ENCODE measurements around the gene MRPL20. TPM values are rescaled to one million over a fixed set of nuclear protein-coding genes. Genes with fewer than 3 reads are reported as not detected.
A peak's percentile ranks its signal among the peaks of the same experiment; 100 is the strongest.

The MRPL20 gene
- polyA plus RNA-seq, 3 donors = 84.3 to 186 (median 156) TPM

GRCh38 chr1:1397839-1398523 is 9.1 kb downstream of the MRPL20 start:
- H3K79me2 ChIP-seq (ENCODE audit: insufficient read depth, low read length) = peaks cover 83% of the 10 kb centered on the region
- H3K4me1 ChIP-seq (ENCODE audit: control insufficient read depth in 1 of 2, insufficient read depth in 2 of 2, low read length in 2 of 2) = peaks cover 24 to 31% of the 10 kb centered on the region in 2 donors
- peaks cover 57 to 67% of the 10 kb centered on the region in 2 donors for H3K36me3 ChIP-seq (replicated peaks in 1 of 2; ENCODE audit: control insufficient read depth in 1 of 2, insufficient read depth in 2 of 2, low read length in 2 of 2)
- Mint-ChIP-seq H3K27me3 (ENCODE audit: low read depth in 3 of 3) (no peaks in the 10 kb centered on the region), H3K9me3 (no peaks in the 10 kb centered on the region), H3K4me3 (peak overlapping the region; percentile 89 to 90), H3K36me3 (peaks cover 51 to 73% of the 10 kb centered on the region in 2 donors), H3K4me1 (peaks cover 32% of the 10 kb centered on the region), H3K27ac (peak overlapping the region; percentile 83 to 92 (median 87))
- H4K20me1 ChIP-seq (ENCODE audit: insufficient read depth, low read length) = peaks cover 51% of the 10 kb centered on the region
- peak overlapping the region in 1 of 2 donors; percentile 82 for H3K27ac ChIP-seq (ENCODE audit: low read depth in 1 of 2, low read length in 2 of 2)
- TF ChIP-seq, protein P1, sequence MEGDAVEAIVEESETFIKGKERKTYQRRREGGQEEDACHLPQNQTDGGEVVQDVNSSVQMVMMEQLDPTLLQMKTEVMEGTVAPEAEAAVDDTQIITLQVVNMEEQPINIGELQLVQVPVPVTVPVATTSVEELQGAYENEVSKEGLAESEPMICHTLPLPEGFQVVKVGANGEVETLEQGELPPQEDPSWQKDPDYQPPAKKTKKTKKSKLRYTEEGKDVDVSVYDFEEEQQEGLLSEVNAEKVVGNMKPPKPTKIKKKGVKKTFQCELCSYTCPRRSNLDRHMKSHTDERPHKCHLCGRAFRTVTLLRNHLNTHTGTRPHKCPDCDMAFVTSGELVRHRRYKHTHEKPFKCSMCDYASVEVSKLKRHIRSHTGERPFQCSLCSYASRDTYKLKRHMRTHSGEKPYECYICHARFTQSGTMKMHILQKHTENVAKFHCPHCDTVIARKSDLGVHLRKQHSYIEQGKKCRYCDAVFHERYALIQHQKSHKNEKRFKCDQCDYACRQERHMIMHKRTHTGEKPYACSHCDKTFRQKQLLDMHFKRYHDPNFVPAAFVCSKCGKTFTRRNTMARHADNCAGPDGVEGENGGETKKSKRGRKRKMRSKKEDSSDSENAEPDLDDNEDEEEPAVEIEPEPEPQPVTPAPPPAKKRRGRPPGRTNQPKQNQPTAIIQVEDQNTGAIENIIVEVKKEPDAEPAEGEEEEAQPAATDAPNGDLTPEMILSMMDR (IDR thresholded peaks at IDR 0.05) = no peak
- H3K9ac ChIP-seq (ENCODE audit: insufficient read depth, low read length, poor library complexity, severe bottlenecking) = peak overlapping the region; percentile 97
- intact Hi-C loops (cut with micrococcal nuclease) = loop anchor here in 1 of 2 donors (1.0 kb wide), 1 partner anchor 8 kb away; no protein-coding TSS in a partner anchor
- peak overlapping the region; percentile 88 for H3K4me2 ChIP-seq (replicated peaks; ENCODE audit: extremely low read depth, low read length, poor library complexity, severe bottlenecking)
- peak overlapping the region; percentile 72 to 87 (median 83) for H3K4me3 ChIP-seq (replicated peaks in 1 of 3; ENCODE audit: low read depth in 2 of 3, low read length in 3 of 3)
- H3K27me3 ChIP-seq (ENCODE audit: control insufficient read depth in 2 of 2, insufficient read depth in 2 of 2, low read length in 2 of 2) = no peaks in the 10 kb centered on the region
- H3K9me3 ChIP-seq (replicated peaks in 1 of 2; ENCODE audit: control insufficient read depth in 1 of 2, insufficient read depth in 1 of 2, low read length in 2 of 2) = no peaks in the 10 kb centered on the region
- 64% methylated on average over 16 of the region's 19 CpGs for WGBS (ENCODE audit: insufficient coverage)
- peak in 2 of 3 donors; percentile 21 to 41 for DNase-seq
- peak overlapping the region; percentile 93 for H2AFZ ChIP-seq (ENCODE audit: insufficient read depth, low read depth, low read length, poor library complexity, severe bottlenecking)

DNA sequence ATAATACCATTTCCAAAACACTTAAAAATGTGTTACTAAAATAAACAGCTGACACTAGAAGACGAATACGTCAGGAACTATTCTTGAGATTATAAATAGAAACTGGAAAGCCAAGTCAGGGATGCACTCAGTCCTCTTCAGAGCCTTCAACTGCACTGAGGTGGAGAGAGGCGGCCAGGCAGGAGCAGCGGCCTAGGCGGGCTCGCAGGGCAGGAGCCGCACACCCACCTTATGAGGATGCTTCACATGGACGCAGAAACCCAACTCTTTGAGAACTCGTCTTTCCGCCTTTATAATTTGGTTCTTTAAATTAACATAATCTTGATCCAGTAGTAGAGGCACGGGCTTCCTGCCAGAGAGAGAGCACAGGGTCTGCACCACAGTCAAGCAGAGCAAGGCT is 11.9 kb downstream of the MRPL20 start:
- TF ChIP-seq, protein P1 (IDR thresholded peaks at IDR 0.05) = no peak
- Mint-ChIP-seq H3K9me3 (peaks cover 0 to 3% (median under 1%) of the 10 kb centered on the region in 7 donors), H3K4me3 (no peak overlapping the region), H3K4me1 (peaks cover 20% of the 10 kb centered on the region), H3K27me3 (ENCODE audit: low read depth in 3 of 3) (no peaks in the 10 kb centered on the region), H3K27ac (peak overlapping the region in 3 of 7 donors; percentile 6 to 23 (median 17)), H3K36me3 (peaks cover 56 to 75% of the 10 kb centered on the region in 2 donors)
- 93% methylated on average over 9 of the region's 11 CpGs for WGBS (ENCODE audit: insufficient coverage)
- Histone ChIP-seq H3K27me3 (ENCODE audit: control insufficient read depth in 2 of 2, insufficient read depth in 2 of 2, low read length in 2 of 2) (no peaks in the 10 kb centered on the region), H2AFZ (ENCODE audit: insufficient read depth, low read depth, low read length, poor library complexity, severe bottlenecking) (no peak overlapping the region), H4K20me1 (ENCODE audit: insufficient read depth, low read length) (peaks cover 54% of the 10 kb centered on the region), H3K4me1 (ENCODE audit: control insufficient read depth in 1 of 2, insufficient read depth in 2 of 2, low read length in 2 of 2) (peaks cover 16 to 21% of the 10 kb centered on the region in 2 donors), H3K4me2 (replicated peaks; ENCODE audit: extremely low read depth, low read length, poor library complexity, severe bottlenecking) (no peak overlapping the region), H3K4me3 (replicated peaks in 1 of 3; ENCODE audit: low read depth in 2 of 3, low read length in 3 of 3) (no peak overlapping the region), H3K79me2 (ENCODE audit: insufficient read depth, low read length) (peaks cover 65% of the 10 kb centered on the region), H3K9ac (ENCODE audit: insufficient read depth, low read length, poor library complexity, severe bottlenecking) (no peak overlapping the region), H3K9me3 (replicated peaks in 1 of 2; ENCODE audit: control insufficient read depth in 1 of 2, insufficient read depth in 1 of 2, low read length in 2 of 2) (no peaks in the 10 kb centered on the region), H3K27ac (ENCODE audit: low read depth in 1 of 2, low read length in 2 of 2) (no peak overlapping the region), H3K36me3 (replicated peaks in 1 of 2; ENCODE audit: control insufficient read depth in 1 of 2, insufficient read depth in 2 of 2, low read length in 2 of 2) (peaks cover 65 to 72% of the 10 kb centered on the region in 2 donors)
- intact Hi-C loops (cut with micrococcal nuclease) = no loop called here
- no peak for DNase-seq

Data from CD14-positive monocyte (primary cell).